Astrocyte of the hippocampus (primary cell): ENCODE data around the gene ADD3.

Experiments used
- DNase-seq: peaks from one replicate; pipeline ENCODE4 v3.0.0; 2011; ENCODE audit warnings: low read depth, low spot score

Gene ADD3

GRCh38 chr10:110174201-110174600 lies 166.4 kb downstream of the ADD3 start:
- no peak for DNase-seq

GRCh38 chr10:110174816-110175215 lies 167.0 kb downstream of the ADD3 start:
- no peak for DNase-seq

- peak; percentile 38 for DNase-seq
Observed at GRCh38 chr10:110175406-110175805, 167.6 kb downstream of the ADD3 start.

GRCh38 chr10:110176141-110177030 lies 168.6 kb downstream of the ADD3 start:
- DNase-seq: no peak

GRCh38 chr10:110179220-110179619 lies 171.4 kb downstream of the ADD3 start:
- DNase-seq: no peak

GRCh38 chr10:110181451-110181850 lies 173.7 kb downstream of the ADD3 start:
- no peak for DNase-seq

- DNase-seq: no peak
Observed at GRCh38 chr10:110181911-110182310, 174.1 kb downstream of the ADD3 start.

GRCh38 chr10:110184398-110184797 lies 176.6 kb downstream of the ADD3 start:
- no peak for DNase-seq
